GM18505 (cell line): ENCODE data around the gene SMYD2.

Experiments used
- ATAC-seq: cut with Tn5 transposase; IDR thresholded peaks from one replicate; pipeline ENCODE4 v1.9.1; 2021; ENCODE audit not compliant: unreplicated experiment
- POLR2A ChIP-seq: IDR thresholded peaks from 4 replicates; pipeline ENCODE4 v1.6.1; 2011; ENCODE audit warnings: borderline replicate concordance; ENCODE audit not compliant: insufficient read depth, insufficient read length; ENCODE audit errors: extremely low read depth

SMYD2 gene

GRCh38 chr1:214324896-214325800 lies 44.2 kb downstream of the SMYD2 start:
- no peak for TF ChIP-seq POLR2A

DNA sequence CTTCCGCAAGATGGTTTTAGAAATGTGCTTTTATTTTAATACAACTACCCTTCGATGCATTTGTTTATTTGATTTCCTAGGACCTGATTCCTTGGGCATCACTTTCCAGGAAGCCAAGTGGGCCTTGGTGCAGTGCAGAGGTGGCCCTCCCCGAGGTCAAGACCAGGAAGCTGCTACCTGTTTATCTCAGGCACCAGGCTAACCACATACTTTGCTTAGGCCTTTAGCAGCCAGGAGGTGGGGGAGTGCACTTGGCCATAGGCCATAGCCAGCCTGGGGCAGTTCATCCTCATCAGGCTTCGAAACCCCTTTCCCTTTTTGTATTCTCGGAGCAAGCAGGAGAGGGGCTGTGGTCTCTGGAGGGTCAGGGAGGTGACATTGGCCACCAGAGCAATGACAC lies 45.4 kb downstream of the SMYD2 start:
- ATAC-seq = no peak

More at GRCh38 chr1:214324896-214325800, 44.2 kb downstream of the SMYD2 start:
- no peak for ATAC-seq

DNA sequence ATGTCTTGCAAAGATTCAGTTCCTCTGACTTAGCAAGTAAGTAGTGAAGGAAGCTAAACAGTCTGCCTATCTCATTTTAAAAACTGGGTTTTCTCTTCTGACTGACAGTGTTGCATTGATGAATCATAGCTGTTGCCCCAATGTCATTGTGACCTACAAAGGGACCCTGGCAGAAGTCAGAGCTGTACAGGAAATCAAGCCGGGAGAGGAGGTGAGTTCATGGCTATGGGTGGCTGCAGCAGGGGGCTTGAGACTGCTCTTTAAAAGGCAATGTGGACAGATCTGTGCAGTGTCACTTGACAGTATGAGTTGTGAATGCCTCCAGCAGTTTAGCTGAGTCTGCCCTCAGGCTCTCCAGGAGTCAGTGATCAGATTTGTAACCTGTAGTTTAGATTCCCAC lies 46.6 kb downstream of the SMYD2 start:
- no peak for TF ChIP-seq POLR2A
- no peak for ATAC-seq

More for the DNA sequence above, 45.4 kb downstream of the SMYD2 start:
- TF ChIP-seq POLR2A = no peak

GRCh38 chr1:214328770-214329469 lies 48.0 kb downstream of the SMYD2 start:
- ATAC-seq = peak; percentile 89
- TF ChIP-seq POLR2A = no peak

- no peak for TF ChIP-seq POLR2A
- ATAC-seq = no peak
These were observed 48.7 kb downstream of the SMYD2 start for GRCh38 chr1:214329470-214330220.

DNA sequence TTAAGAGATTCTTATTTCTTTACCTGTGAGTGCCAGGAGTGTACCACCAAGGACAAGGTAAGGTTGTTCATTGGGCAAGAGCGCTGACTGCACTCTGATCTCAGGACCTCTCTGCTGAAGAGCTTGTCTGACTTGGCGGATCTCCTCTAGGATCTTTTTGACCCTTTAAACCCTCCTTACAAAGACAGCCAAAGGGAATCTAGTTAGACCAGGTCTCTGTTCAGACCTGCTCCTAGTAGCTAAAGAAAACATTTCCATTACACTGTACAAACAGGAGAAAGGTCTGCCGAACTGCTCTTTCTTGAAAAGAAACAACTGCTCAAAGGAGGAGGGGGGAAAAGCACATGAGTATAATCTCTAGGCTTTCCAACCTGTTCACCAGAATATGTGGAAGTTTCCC lies 49.3 kb downstream of the SMYD2 start:
- TF ChIP-seq POLR2A = no peak
- no peak for ATAC-seq

- no peak for TF ChIP-seq POLR2A
- ATAC-seq = no peak
These were observed 49.8 kb downstream of the SMYD2 start for GRCh38 chr1:214330715-214331114.

DNA sequence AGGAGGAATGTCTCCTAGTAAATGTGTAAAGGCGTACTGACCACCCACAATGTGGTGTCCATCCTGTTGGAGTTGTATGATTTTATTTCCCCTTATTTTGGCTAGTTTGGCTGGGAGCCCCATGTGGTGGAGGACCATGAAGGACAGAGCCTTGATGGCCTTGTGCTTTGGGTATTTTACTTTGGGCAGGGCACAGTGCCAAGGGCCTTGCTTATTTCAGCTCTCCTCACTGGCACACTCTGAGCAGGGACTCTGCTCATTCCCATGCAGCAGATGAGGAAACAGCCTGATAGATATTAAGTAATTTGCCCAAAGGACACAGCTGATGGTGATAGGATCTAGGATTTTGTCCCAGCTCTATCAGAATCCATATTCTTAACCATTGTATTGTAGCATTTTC lies 50.2 kb downstream of the SMYD2 start:
- no peak for TF ChIP-seq POLR2A
- no peak for ATAC-seq

DNA sequence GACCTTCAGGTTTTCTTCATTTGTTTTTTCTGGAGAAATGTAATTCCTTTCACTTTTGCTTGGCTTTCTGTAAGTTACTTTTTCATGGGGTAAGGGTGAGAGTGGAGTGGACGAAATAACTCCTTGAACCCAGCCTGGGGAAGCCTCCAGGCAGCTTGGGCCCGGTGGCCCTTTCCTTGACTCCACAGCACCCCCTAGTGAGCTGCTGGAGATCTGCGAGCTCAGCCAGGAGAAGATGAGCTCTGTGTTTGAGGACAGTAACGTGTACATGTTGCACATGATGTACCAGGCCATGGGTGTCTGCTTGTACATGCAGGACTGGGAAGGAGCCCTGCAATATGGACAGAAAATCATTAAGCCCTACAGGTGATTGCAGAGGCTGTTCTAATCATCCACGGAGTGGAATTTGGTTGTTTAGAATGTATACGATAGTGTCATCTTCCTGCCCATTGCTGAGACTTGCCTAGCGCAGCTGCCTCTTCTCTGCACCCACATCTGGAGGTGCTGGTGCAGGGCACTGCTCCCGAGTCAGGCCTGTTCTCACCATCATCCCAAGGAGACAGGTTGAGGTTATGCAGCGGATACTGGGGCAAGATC lies 51.0 kb downstream of the SMYD2 start:
- no peak for TF ChIP-seq POLR2A
- ATAC-seq = no peak

DNA sequence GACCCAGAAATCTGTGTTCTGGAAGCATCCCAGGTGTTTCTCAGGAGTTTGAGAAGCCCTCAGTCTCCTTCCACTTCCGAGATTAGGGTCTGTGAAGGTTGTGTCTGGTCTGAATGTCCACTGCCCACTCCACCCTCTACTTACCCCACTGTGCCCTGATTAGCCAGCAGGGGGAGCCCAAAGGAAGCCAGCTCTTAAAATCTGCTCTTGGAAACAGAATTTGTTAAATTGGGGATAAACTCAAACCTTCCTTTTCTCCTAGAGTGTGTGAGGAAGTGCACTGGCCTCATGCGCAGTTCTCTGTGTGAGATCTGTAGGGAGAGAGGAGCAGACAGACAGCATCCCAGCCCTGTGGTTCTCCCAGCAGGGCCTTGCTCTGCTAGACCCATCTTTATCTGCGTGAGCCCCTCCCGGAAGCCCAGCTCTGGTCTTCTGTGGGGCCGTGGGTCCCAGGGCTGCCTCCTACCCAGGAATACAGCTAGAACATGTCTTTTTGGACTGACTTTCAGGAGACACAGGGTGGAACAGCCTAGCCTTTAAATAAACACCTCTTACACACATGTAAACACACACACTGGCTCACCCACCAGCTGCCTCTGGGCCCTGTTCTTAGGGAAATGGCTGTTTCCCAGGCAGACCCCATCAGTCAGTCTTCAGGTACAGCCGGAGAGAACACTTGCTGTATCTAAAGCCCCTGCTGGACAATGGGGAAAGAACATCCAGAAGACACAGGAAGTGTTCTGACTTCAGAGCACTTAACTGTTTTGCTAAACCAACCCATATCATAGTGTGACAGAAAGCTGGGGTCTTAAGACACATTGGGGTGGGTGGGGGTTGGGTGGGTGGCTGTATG lies 52.2 kb downstream of the SMYD2 start:
- ATAC-seq = no peak
- no peak for TF ChIP-seq POLR2A

GRCh38 chr1:214335567-214335966 lies 54.6 kb downstream of the SMYD2 start:
- TF ChIP-seq POLR2A = no peak
- no peak for ATAC-seq

- no peak for ATAC-seq
- TF ChIP-seq POLR2A = no peak
These were observed 56.1 kb downstream of the SMYD2 start for GRCh38 chr1:214337015-214337414.
